HG02970 (cell line): Measurements from ENCODE around the gene CLIC2.
"Not testable (repeated sequence)": the region's sequence is repeated elsewhere in the genome, so short reads cannot be mapped to it uniquely, and the experiment has no call there.

Source experiments
- ATAC-seq: cut with Tn5 transposase; IDR thresholded peaks from one replicate; pipeline ENCODE4 v1.9.1; 2021; ENCODE audit warnings: mild to moderate bottlenecking, moderate library complexity, moderate number of reproducible peaks; ENCODE audit not compliant: unreplicated experiment, low FRiP score

The CLIC2 gene

DNA sequence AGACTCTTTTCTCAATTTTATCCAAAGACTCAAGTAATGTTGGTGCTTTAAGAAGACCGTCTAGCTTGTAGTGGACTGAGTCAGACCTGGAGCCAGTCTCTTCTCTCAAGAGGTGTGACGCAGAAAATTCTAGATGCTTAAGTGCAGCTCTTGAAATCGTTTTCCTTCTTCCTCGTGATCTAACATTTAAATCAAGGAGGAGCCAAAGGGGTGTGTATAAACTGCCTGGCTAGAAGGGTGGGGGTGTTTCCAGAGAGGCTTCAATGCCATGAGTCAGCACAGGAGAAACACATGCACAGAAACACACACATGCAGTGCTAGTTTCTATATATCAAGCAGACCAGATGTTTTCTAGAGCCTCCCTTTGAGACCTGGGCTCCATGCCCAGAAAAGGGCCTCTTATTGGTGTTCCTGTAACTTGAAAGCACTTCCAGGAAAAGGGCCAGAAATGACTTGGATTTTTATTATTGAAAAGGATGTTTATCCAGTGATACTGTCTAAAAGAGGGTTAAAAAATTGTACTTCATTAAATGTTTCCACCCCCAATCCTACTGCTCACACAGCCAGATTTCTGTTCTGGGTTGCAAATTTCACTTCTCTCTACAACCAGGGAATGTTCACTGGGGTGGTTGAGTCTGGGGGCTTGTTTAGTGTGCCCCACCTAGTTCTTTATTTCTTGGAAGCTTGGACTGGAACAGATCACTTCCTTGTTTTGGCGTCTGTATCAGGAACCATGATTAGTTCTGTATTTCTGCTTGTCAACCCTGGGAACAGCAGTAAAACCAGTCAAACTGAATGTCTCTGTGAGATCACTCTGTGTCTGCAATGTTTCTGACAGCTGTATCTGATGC is at the start of gene CLIC2:
Gene CLIC2, minus strand, starts transcription at position 129 of the 851 bp plus-strand sequence. CDS start 187 bp downstream, outside the sequence.
- ATAC-seq: no peak

DNA sequence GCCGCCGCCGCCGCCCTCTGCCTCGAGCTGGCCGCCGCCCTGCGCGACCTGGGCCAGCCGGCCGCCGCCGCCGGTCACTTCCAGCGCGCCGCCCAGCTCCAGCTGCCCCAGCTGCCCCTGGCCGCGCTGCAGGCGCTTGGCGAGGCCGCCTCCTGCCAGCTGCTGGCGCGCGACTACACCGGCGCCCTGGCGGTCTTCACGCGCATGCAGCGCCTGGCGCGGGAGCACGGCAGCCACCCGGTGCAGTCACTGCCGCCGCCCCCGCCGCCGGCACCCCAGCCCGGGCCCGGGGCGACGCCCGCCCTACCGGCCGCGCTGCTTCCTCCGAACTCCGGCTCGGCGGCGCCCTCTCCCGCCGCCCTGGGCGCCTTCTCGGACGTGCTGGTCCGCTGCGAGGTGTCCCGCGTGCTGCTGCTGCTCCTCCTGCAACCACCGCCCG is 48.1 kb upstream of the CLIC2 start:
- peak; percentile 43 for ATAC-seq

DNA sequence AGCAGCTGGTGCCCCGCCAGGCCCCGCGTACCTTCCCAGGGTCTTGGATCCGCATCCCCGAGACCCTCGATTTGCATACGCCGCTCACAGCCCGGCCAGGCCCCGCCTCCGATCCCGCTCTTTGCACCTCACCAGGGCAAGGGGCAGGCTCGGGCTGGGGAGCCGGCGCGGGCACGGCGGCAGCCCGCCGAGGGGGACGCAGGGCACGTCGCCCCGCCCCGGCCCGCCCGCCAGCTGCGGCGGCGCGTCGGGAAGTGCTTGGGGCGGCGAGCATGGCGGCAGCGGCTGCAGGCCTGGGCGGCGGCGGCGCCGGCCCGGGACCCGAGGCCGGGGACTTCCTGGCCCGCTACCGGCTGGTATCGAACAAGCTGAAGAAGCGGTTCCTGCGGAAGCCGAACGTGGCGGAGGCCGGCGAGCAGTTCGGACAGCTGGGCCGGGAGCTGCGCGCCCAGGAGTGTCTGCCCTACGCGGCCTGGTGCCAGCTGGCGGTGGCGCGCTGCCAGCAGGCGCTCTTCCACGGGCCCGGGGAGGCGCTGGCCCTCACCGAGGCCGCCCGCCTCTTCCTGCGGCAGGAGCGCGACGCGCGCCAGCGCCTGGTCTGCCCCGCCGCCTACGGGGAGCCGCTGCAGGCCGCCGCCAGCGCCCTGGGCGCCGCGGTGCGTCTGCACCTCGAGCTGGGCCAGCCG is 47.6 kb upstream of the CLIC2 start, which contains the start of gene F8A2:
Gene F8A2, plus strand, starts transcription at position 253 of the 686 bp plus-strand sequence. Its CDS starts 20 bp downstream, at position 273.
- ATAC-seq: peak; percentile 61

DNA sequence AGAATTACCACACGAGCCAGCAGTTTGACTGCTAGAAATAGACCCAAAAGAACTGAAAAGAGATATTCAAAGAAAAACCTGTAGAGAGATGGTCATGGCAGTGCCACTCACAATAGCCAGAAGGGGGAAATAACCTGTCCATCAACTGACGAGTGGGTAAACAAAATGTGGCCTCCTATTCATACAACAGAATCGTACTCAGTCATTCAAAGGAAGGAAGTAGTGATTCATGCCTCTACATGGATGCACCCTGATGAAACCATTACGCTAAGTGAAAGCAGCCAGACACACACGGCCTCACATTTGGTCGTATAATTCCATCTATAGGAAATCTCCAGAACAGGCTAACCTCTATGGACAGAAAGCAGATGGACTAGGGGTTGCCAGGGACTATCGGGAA is 45.4 kb upstream of the CLIC2 start:
- not testable (repeated sequence) for ATAC-seq

DNA sequence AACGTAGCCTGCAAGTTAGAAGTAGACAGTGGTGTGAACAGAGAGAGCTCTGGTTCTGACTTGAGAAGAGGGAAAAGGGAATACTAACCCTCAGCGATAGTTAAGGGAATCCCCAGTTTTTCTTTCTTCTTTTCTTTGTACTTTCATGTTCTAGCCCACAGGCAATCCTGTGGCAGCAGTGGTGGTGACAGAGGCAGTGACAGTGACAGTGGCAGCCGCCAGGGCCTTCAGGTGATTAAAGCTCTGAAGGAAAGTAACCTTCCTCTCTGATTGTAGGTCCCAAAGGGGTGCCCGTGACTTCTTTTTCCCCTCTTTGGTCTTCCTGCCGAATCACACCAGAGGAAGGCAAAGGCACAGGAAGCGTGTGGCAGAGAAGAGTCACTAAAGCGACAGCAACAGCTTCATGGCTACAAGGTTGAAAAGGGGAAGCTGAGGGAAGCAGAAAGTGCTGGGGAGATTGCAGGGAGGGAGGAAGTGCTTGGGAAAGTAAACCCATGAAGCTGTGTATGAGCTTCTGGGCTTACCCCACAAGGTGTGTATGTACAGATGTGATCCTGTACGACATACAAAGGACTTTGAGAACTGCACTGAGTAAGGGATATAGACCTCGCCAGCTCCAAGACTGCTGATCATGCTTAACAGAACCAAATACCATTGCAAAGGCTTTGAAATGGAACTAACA is 39.5 kb upstream of the CLIC2 start:
- ATAC-seq: not testable (repeated sequence)

DNA sequence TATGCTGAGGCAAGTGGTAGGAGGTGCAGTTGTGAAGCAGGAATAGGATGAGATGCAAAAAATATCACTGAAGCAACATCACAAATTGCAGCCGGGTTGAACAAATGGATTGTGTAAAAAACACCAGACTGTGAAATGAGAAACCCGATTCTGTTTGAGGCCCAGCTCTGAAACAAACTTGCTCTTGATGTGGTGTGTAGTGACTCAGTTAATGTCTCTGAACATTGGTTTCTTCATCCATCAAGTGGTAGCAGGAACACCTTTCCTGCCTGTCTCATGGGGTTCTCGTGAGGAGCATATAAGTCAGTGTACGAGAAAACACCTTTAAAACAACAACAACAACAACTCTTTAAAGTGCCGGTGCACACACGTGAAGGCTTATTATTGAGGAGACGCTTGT is 29.3 kb upstream of the CLIC2 start:
- not testable (repeated sequence) for ATAC-seq

DNA sequence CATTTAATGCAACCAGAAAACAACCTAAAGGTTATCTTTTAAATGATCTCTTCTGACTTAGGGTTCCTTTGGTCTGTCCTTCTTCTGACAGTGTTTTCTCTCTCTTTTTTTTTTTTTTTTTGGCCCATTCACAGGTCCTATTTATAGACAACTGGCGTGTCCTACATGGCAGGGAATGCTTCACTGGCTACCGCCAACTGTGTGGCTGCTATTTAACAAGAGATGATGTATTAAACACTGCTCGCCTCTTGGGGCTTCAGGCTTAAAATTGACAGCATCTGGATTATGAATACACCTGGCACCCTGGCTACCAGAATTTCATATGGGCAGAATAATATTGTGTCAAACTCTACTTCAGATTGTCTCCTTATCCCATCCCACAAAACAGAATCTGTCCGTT is 15.0 kb upstream of the CLIC2 start:
- ATAC-seq: not testable (repeated sequence)

DNA sequence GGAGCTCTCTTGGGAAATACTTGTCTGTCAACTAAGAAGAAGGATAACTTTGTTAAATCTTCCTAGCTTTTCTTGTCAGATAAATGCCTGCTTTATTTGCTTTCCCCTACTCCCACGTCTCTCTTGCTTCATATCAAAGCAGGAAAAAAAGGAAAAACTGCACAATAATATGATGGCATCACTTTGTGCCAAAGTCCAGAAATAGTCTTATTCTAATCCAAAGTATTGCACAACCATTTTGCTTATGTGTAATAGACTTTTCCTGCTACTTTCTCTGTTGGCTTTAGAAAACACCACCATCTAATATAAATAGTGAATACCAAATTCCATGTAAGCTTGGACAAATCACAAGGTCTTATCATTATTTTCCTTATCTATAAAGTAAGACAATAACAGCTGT is 11.3 kb upstream of the CLIC2 start:
- not testable (repeated sequence) for ATAC-seq

DNA sequence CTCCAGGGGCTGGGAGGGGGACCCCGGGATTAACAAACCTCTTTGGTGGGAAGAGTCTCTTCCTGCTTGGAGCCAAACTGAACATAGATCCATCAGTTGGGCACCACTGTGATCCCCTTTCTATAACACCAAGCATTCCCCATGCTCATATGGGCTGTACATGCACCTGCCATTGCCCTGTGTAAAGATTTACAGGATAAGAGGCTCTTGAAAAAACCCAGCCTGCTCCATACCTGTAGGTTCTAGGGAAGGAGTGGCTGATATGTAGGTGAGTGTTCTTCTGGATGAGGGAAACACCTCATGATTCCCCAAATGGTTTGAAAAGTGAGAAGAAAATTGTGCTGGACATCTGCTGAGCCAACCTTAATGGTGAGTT is 911 bp upstream of the CLIC2 start:
- not testable (repeated sequence) for ATAC-seq

DNA sequence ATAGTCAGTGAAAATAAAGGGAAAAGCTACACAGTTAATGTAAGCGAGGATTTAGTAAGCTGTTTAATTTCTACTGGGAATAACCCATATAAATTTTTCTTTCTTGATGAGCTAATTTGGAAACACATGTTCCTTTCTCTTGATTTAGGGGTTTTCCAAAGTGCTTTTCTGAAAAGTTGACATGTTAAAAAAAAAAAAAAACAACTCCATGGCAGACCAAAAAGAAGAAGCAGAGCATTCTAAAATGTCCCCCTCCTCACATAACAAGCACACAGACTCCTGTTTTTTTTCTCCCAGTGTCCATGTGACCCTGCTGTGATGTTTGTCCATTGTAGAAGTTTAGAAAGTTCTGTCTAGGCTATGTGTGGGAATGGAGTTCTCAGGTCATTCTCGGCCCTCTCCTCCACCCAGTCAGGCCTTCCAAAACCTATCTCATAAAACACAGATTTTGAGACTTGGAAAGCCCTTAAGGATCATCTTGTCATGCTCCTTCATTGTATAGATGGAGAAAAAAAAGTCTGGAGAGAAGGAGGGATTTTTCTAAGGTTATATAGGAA is 792 bp downstream of the CLIC2 start:
- ATAC-seq: no peak

DNA sequence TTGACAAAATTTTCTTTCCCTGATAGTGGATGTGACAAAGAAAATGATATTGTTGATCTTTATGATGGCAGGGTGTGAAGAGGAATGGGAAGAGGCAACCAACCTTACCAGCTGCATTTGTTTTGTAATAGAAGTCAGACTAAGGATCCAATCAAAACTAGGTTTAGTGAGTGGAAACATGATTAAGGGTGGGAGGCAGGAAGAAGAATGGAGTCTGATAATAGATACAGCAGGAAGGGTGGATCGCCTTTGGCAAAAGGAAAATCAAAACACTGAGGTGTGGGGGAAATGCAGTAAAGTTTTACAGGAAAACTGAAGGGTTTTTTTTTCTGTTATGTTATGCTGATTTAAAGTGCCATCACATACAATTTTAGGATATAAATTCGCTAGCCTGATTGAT is 3.4 kb downstream of the CLIC2 start:
- no peak for ATAC-seq

DNA sequence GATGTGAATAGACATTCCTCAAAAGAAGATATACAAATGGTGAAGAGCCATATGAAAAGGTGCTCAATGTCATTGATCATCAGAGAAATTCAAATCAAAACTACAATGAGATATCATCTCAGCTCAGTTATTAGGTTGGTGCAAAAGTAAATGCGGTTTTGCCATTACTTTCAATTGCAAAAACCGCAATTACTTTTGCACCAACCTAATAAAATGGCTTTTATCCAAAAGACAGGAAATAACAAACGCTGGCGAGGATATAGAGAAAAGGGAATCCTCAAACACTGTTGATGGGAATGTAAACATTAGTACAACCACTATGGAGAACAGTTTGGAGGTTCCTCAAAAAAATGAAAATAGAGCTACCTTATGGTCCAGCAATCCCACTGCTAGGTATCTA is 5.1 kb downstream of the CLIC2 start:
- no peak for ATAC-seq

DNA sequence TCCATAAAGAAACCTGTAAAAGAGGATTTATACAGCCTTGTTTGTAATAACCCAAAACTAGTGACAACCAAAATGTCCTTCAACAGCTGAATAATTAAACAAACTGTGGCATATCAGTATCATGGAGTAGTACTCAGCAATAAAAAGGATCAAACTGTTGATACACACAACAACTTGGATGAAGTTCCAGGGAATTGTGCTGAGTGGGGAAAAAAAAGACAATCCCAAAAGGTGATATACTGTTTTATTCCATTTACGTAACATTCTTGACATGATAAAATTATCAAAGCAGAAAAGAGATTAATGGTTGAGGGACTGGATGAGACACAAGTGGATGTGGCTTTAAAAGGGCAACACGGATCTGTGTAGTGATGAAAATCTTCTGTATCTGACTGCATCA is 7.8 kb downstream of the CLIC2 start:
- ATAC-seq: no peak

DNA sequence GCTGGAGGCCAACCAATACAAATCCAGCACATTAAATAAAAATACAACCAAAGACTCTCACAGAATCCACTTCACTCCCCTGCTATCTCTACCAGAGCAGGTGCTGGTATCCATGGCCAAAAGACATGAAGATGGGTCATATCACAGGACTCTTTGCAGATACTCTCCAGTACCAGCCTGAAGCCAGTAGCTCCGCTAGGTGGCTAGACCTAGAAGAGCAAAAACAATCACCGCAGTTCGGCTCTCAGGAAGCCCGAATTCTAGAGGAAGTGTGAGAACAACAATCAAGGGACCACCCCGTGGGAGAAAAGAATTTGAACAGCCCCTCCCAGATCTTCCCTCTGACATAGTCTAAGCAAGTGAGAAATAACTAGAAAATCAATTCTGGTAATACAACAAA is 20.2 kb downstream of the CLIC2 start:
- no peak for ATAC-seq

DNA sequence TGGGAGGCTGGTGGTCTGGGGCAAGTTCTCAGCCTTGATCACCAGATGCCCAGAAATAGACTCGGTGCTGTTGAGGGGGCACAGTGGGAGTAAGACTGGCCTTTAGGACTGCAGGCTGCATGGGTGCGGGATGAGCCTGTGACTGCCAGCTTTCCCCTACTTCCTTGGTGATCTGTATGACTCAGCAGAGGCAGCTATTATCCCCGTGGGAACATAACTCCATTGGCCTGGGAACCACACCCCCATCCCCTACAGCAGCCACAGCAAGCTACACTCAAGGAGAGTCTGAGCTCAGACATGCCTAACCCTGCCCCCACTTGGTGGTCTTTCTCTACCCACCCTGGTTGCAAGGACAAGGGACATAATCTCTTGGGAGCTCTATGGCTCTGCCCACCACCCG is 20.6 kb downstream of the CLIC2 start:
- no peak for ATAC-seq

DNA sequence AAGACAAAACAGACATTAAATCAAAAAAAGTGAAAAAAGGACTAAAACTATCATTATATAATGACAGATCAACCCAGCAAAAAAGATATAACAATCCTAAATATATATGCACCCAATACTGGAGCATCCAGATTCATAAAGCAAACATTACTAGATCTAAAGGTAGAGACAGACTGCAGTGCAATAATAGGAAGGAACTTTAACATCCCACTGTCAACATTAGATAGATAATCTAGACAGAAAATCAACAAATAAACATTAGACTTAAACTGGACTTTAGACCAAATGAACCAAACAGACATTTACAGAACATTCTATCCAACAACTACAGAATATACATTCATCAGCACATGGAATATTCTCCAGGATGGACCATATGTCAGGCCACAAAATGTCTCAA is 40.6 kb downstream of the CLIC2 start:
- no peak for ATAC-seq

DNA sequence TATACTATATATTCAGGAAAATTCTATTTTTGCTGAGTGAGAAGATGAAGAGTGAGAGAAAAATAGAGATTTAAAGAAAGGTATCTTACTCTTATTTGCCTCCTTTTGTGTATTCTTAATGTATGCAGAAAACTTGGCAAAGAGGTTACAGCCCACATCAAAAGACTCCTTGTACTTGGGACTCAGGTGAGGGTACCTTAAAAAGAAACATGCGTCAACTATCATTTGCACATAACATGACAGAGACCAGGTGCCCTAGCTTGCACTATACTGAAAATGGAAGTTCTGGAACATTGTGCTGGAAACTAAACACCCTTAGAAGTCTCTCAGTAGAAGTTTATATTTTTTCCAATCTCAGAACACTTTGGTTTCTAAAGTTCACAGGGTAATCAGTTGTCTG is 54.5 kb downstream of the CLIC2 start:
- ATAC-seq: no peak

DNA sequence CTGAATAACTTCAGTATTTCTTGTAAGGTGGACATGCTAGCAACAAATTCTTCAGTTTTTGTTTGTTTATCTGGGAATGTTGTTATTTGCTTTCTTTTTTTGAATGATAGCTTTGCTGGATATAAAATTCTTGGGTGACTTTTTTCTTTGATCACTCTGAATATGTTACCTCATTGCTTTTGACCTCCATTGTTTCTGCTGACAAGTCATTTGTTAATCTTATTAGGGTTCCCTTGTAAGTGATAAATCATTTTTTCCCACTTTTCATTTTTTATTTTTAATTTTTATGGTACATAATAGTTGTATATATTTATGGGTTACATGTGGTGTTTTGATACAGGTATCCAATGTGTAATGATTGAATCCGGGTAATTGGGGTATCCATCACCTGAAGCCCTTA is 63.4 kb downstream of the CLIC2 start:
- ATAC-seq: no peak

DNA sequence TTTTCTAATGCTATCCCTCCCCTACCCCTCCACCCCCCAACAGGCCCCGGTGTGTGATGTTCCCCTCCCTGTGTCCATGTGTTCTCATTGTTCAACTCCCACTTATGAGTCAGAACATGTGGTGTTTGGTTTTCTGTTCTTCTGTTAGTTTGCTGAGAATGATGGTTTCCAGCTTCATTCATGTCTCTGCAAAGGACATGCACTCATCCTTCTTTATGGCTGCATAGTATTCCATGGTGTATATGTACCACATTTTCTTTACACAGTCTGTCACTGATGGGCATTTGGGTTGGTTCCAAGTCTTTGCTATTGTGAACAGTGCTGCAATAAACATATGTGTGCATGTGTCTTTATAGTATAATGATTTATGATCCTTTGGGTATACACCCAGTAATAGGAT is 66.4 kb downstream of the CLIC2 start:
- ATAC-seq: not testable (repeated sequence)

DNA sequence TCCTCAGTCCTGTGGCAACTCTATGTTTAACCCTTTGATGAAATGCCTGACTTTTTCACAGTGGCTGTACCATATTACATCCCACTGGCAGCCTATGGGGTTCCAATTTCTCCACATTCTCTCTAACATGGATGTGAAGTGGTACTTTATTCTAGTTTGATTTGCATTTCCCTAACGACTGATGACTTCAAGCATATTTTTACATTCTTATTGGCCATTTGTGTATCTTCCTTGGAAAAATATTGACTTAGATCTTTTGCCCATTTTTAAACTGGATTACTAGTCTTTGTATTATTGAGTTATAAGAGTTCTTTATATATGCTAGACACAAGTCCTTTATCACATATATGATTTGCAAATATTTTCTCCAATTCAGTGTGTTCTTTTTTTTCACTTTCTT is 68.0 kb downstream of the CLIC2 start:
- ATAC-seq: no peak
